Heart left ventricle (tissue), 16 donors: ENCODE measurements around the gene NFATC1. TPM values are rescaled to one million over a fixed set of nuclear protein-coding genes. Genes with fewer than 3 reads are reported as not detected.
"Not testable (repeated sequence)": the region's sequence is repeated elsewhere in the genome, so short reads cannot be mapped to it uniquely, and the experiment has no call there.

Experiments
- ATAC-seq, 4 donors: fragments of 200-7000 bp; cut with Tn5 transposase; one replicate each; pipeline ENCODE4 v1.9.1; 2020 to 2022; ENCODE audit warnings: moderate library complexity in 4 of 4, mild to moderate bottlenecking in 3 of 4, moderate number of reproducible peaks in 1 of 4
- DNase-seq, 5 donors: peaks; one replicate each; pipeline ENCODE4 v3.0.0-alpha.2; 2020
- H3K27ac ChIP-seq, 12 donors: fragments of 200-600 bp; sonication (generic) in 4 of 12; one replicate each; pipeline versions ENCODE4 v1.5.0 to v1.8.0; 2016 to 2022; ENCODE audit warnings: mild to moderate bottlenecking in 2 of 12
- H3K27me3 ChIP-seq, 9 donors: fragments of 200-600 bp; sonication (generic) in 2 of 9; one replicate each; pipeline versions ENCODE4 v1.5.1 to v1.8.0; 2016 to 2022; ENCODE audit warnings: mild to moderate bottlenecking in 3 of 9
- H3K36me3 ChIP-seq, 9 donors: fragments of 200-600 bp; sonication (generic) in 2 of 9; one replicate each; pipeline versions ENCODE4 v1.5.0 to v1.8.0; 2018 to 2022; ENCODE audit warnings: mild to moderate bottlenecking in 2 of 9
- H3K4me1 ChIP-seq, 12 donors: fragments of 200-600 bp; sonication (generic) in 4 of 12; one replicate each; pipeline versions ENCODE4 v1.5.0 to v1.8.0; 2016 to 2022; ENCODE audit warnings: mild to moderate bottlenecking in 3 of 12
- H3K4me3 ChIP-seq, 12 donors: fragments of 200-600 bp; sonication (generic) in 4 of 12; one replicate each; pipeline versions ENCODE4 v1.5.0 to v1.8.0; 2017 to 2022; ENCODE audit warnings: mild to moderate bottlenecking in 9 of 12, moderate library complexity in 4 of 12
- H3K9me3 ChIP-seq, 12 donors: fragments of 200-600 bp; sonication (generic) in 4 of 12; one replicate each; pipeline versions ENCODE4 v1.5.0 to v1.8.0; 2016 to 2022; ENCODE audit warnings: mild to moderate bottlenecking in 1 of 12
- CTCF ChIP-seq, 12 donors: fragments of 200-600 bp; sonication (generic) in 4 of 12; IDR thresholded peaks; one replicate each; pipeline versions ENCODE4 v1.5.0 to v1.8.0; 2018 to 2022; ENCODE audit warnings: antibody characterized with exemption in 12 of 12, mild to moderate bottlenecking in 5 of 12
- POLR2A ChIP-seq, 2 donors: fragments of 450-650 bp; IDR thresholded peaks; one replicate each; pipeline ENCODE4 v1.6.1; 2017; ENCODE audit warnings: antibody characterized with exemption in 2 of 2, mild to moderate bottlenecking in 2 of 2, moderate library complexity in 2 of 2
- WGBS, 4 donors: extraction: QIAGEN DNeasy Blood & Tissue Kit in 2 of 4; methylation state at CpG; one replicate each; pipeline versions ENCODE4 v1.1.5 to v1.1.7; 2013 to 2018; 5-methylcytosine and 5-hydroxymethylcytosine counted together
- intact Hi-C, 10 donors: fragments of 100-400 bp; cut with DNase I; formaldehyde crosslinking; loops; one replicate each; pipeline versions ENCODE4 v1.11.1 to v1.14.2; 2022
- polyA plus RNA-seq, 2 donors: library from polyadenylated mRNA; stranded (reverse); fragments of 200-250 nt; gene quantifications; one replicate each; pipeline ENCODE4 v1.2.3, GENCODE V29; 2013
- total RNA-seq, 9 donors: library from RNA; depleted of rRNA in 2 of 9; stranded (reverse); fragments of >200 nt in 2 of 9; fragmentation: NEBNext Ultra II Directional in 3 of 9; extraction: Animal tissue kit (Norgen Biotek cat#: 25700) in 3 of 9; gene quantifications; one replicate each; pipeline versions ENCODE4 v1.1.0 to v1.2.4, GENCODE V29; 2016 to 2023
- donor health status: ischemic (EF 13 %, LVEDD 7.1; RV severe dilation, severe dysfunction).
- donor health status: healthy with polysubstance abuse.
- donor health status: DM: no; HTN: yes; CAD: no.
- donor health status: DM: no; HTN: no; CAD: no.
- donor health status: ischemic (EF 25% LVEDD 6.9; RV normal size, moderate dysfunction).
- donor health status: ischemic (EF 25% LVEDD 5.7; RV mildly dilated, moderate dysfunction).
- donor health status: healthy.
- donor health status: DM: yes; HTN: yes; CAD: no.
- donor health status: ischemic (EF 35%, LVEDD 5.7; RV mildly dilated, moderate dysfunction).
- donor health status: nonischemic (EF 11% LVEDD 7.7; RV severe dilation, severe dysfunction).
- donor health status: DM: yes; HTN: yes; CAD: no.
- donor health status: PGD.
- donor health status: ischemic (EF 29% LVEDD 5.4; RV normal size, mild dysfunction).
- donor health status: nonischemic (EF 23%, LVEDD 6.1; RV moderate dilation, normal function).

Gene NFATC1
- total and polyA plus RNA-seq, 11 donors, result 6.5 to 26.7 (median 15.3) TPM

- intact Hi-C loops, result loop anchor here in 1 of 10 donors (10.0 kb wide), 1 partner anchor 539 kb away; no protein-coding TSS in a partner anchor
- no peak for ATAC-seq
- 89 to 95% (median 92%) methylated on average over 10 of the region's 10 CpGs for WGBS, 4 donors
Observed at GRCh38 chr18:79375441-79376154, 20.1 kb upstream of the NFATC1 start.

GRCh38 chr18:79376661-79377060 is 19.1 kb upstream of the NFATC1 start:
- not testable (repeated sequence) for H3K9me3 ChIP-seq, H3K27me3 ChIP-seq, ATAC-seq, H3K4me3 ChIP-seq, H3K4me1 ChIP-seq, H3K27ac ChIP-seq
- 79 to 97% (median 94%) methylated on average over 12 of the region's 12 CpGs for WGBS, 4 donors
- intact Hi-C loops, result loop anchor here in 1 of 10 donors (10.0 kb wide), 1 partner anchor 538 kb away; no protein-coding TSS in a partner anchor
- DNase-seq, result peak in 1 of 5 donors; percentile 10
- H3K36me3 ChIP-seq, result peaks cover 0 to 39% (median 23%) of the 10 kb centered on the region in 9 donors

More at GRCh38 chr18:79375441-79376154, 20.1 kb upstream of the NFATC1 start:
- H3K9me3 ChIP-seq, result no peaks in the 10 kb centered on the region
- DNase-seq, result peak in 1 of 5 donors; percentile 8
- TF ChIP-seq POLR2A (IDR thresholded peaks at IDR 0.05), result no peak
- no peak for TF ChIP-seq CTCF (IDR thresholded peaks at IDR 0.05)
- peaks cover 0 to 39% (median 24%) of the 10 kb centered on the region in 9 donors for H3K36me3 ChIP-seq
- no peaks in the 10 kb centered on the region for H3K27me3 ChIP-seq
- no peak overlapping the region for H3K4me3 ChIP-seq
- no peak overlapping the region for H3K27ac ChIP-seq
- H3K4me1 ChIP-seq, result peaks cover 0 to 8% (median 4%) of the 10 kb centered on the region in 12 donors

GRCh38 chr18:79377187-79377891 is 18.4 kb upstream of the NFATC1 start:
- Histone ChIP-seq H3K27me3 (no peaks in the 10 kb centered on the region), H3K36me3 (peaks cover 0 to 39% (median 23%) of the 10 kb centered on the region in 9 donors), H3K9me3 (no peaks in the 10 kb centered on the region), H3K27ac (no peak overlapping the region), H3K4me1 (peaks cover 0 to 8% (median 4%) of the 10 kb centered on the region in 12 donors), H3K4me3 (no peak overlapping the region)
- intact Hi-C loops, result loop anchor here in 1 of 10 donors (10.0 kb wide), 1 partner anchor 537 kb away; no protein-coding TSS in a partner anchor
- ATAC-seq, result no peak
- 86 to 92% (median 89%) methylated on average over 14 to 19 of the region's 19 CpGs for whole genome bisulfite sequencing, 4 donors
- no peak for TF ChIP-seq CTCF (IDR thresholded peaks at IDR 0.05)
- no peak for TF ChIP-seq POLR2A (IDR thresholded peaks at IDR 0.05)
- peak in 2 of 5 donors; percentile 13 to 61 for DNase-seq

- ATAC-seq, result peak; percentile 54 to 86 (median 78)
- DNase-seq, result peak; percentile 76 to 89 (median 82)
- Histone ChIP-seq H3K27me3 (no peaks in the 10 kb centered on the region), H3K36me3 (peaks cover 0 to 37% (median 23%) of the 10 kb centered on the region in 9 donors), H3K4me1 (peaks cover 0 to 8% (median 4%) of the 10 kb centered on the region in 12 donors), H3K27ac (no peak overlapping the region), H3K4me3 (no peak overlapping the region), H3K9me3 (no peaks in the 10 kb centered on the region)
- 42 to 54% (median 43%) methylated on average over 33 to 48 of the region's 48 CpGs for WGBS, 4 donors
- TF ChIP-seq CTCF (IDR thresholded peaks at IDR 0.05) (peak; percentile 93 to 99 (median 97)), POLR2A (IDR thresholded peaks at IDR 0.05) (no peak)
- intact Hi-C loops, result loop anchor here in 8 of 10 donors (1.0 to 10.0 kb wide), 4 partner anchors 150 to 536 kb away; no protein-coding TSS in a partner anchor
Observed at GRCh38 chr18:79378536-79379250, 17.0 kb upstream of the NFATC1 start.
